Endothelial cell of umbilical vein (primary cell): ENCODE data around the gene HYAL2.

Source experiments
- EZH2 ChIP-seq: IDR thresholded peaks from 2 replicates; pipeline ENCODE4 v1.6.1; 2012; ENCODE audit warnings: borderline replicate concordance, low read depth, mild to moderate bottlenecking, moderate library complexity, low read length, inconsistent platforms; ENCODE audit not compliant: severe bottlenecking
- GATA2 ChIP-seq: IDR thresholded peaks from 2 replicates; pipeline ENCODE4 v1.7.0; 2011; ENCODE audit warnings: low read depth, mild to moderate bottlenecking, moderate library complexity, mixed read lengths, low read length; ENCODE audit not compliant: insufficient read length, insufficient read depth
- MAX ChIP-seq: IDR thresholded peaks from 2 replicates; pipeline ENCODE4 v1.6.1; 2011; ENCODE audit not compliant: insufficient read depth, insufficient read length
- POLR2A ChIP-seq: IDR thresholded peaks from 2 replicates; pipeline ENCODE4 v1.6.1; 2012; ENCODE audit warnings: low read depth, mild to moderate bottlenecking, control low read depth, low read length
- POLR2AphosphoS5 ChIP-seq: IDR thresholded peaks from 2 replicates; pipeline ENCODE4 v1.6.1; 2012; ENCODE audit warnings: low read depth, mild to moderate bottlenecking, control low read depth, low read length, moderate library complexity; ENCODE audit not compliant: insufficient read depth
- TF ChIP-seq, protein P1 (sequence below), 2 donors: IDR thresholded peaks; 1 replicate in 1 of 2; 2 replicates in 1 of 2; pipeline ENCODE4 v1.5.1; 2011; ENCODE audit warnings: low read length in 2 of 2, mild to moderate bottlenecking in 2 of 2, moderate library complexity in 2 of 2, control low read depth in 1 of 2, inconsistent platforms in 1 of 2, low read depth in 1 of 2; ENCODE audit not compliant: insufficient read depth in 1 of 2; ENCODE audit errors: extremely low read depth in 1 of 2

GRCh38 chr3:50369012-50369670 lies 46.6 kb upstream of the HYAL2 start:
- TF ChIP-seq, protein P1, sequence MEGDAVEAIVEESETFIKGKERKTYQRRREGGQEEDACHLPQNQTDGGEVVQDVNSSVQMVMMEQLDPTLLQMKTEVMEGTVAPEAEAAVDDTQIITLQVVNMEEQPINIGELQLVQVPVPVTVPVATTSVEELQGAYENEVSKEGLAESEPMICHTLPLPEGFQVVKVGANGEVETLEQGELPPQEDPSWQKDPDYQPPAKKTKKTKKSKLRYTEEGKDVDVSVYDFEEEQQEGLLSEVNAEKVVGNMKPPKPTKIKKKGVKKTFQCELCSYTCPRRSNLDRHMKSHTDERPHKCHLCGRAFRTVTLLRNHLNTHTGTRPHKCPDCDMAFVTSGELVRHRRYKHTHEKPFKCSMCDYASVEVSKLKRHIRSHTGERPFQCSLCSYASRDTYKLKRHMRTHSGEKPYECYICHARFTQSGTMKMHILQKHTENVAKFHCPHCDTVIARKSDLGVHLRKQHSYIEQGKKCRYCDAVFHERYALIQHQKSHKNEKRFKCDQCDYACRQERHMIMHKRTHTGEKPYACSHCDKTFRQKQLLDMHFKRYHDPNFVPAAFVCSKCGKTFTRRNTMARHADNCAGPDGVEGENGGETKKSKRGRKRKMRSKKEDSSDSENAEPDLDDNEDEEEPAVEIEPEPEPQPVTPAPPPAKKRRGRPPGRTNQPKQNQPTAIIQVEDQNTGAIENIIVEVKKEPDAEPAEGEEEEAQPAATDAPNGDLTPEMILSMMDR (IDR thresholded peaks at IDR 0.05; ENCODE audit: extremely low read depth in 1 of 2, insufficient read depth in 1 of 2, low read depth in 1 of 2, low read length in 2 of 2), result no peak
- TF ChIP-seq POLR2AphosphoS5 (no peak), EZH2 (no peak), POLR2A (no peak), MAX (no peak), GATA2 (no peak)
